ENCODE data around the gene TMEM178A. TPM values are rescaled to one million over a fixed set of nuclear protein-coding genes. Genes with fewer than 3 reads are reported as not detected.

Gene TMEM178A
- total RNA-seq, 1 donor from 2014 or later = 28.7 TPM

DNA sequence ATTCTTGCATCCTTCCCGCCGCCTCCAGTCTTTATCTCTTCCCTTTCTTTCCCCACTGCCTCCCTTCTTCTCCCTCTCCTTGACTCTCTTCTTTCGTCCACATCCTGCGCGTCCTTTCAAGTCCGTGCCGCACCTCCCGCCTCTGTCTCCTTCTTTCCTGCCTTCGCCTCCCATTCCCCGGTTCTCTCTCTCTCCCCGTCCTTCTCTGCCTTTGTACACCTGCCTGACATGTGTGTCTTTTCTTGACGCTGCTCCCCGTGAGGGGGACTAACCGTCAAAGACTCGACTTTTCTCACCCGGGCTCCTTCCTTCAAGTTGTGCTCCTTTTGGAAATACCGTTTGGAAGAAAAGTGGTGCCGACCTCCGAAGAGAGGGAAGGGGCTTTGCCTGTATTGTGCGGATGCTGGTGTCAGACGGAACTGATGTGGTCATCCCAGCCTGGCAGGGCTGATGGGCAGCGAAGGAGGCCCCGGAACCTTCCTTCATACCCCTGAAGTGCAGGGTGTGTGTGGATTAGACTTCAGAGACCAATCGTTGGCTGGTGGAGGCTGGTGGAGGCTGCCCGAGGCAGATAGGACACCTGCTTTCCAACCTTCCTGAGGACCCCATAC, 879 bp downstream of the TMEM178A start:
- H3K9ac ChIP-seq (ENCODE audit: low read length) = peak overlapping the region; percentile 69
- peak overlapping the region; percentile 36 for H3K27ac Mint-ChIP-seq (ENCODE audit: unreplicated experiment)
- peaks cover 17% of the 10 kb centered on the region for H3K27me3 Mint-ChIP-seq (ENCODE audit: low read depth, unreplicated experiment)

DNA sequence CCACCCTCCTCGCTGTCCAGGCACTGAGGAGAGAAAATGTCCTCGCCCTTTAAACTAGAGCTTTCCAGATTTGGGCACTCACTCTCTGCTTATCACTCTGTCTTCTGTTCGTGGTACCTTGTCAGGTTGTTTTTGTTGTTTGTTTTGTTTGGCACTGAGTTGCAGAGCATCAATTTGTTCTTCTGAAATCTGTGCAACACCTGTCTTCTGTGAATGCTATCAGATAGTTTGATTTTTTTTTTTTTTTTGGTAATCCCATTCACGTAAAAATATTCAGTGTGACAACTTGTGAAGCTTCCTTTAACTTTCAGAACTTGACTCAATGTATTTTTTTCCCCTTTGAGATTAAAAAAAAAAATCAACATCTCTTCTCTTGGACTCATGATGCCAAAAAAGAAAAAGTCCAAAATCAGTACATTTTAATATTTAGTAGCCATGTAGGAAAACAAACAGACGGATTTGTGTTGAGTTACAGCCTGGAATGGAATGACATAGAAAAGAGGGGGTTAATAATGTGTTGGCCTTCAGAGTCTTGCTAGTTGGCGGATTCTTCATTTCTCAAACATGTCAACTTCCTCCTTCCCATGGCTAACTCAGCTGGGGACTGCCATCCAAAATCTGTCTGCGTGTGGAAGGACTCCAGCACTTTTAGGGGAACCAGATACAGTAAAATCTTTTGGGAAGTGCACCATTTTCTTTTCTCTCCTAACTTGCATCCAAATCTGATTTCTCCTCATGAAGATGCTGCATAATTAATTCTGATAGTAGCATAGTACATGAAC, 1.6 kb downstream of the TMEM178A start:
- Mint-ChIP-seq H3K27ac (ENCODE audit: unreplicated experiment) (peak overlapping the region; percentile 36), H3K36me3 (ENCODE audit: low read depth, unreplicated experiment) (peaks cover 6% of the 10 kb centered on the region), H3K4me1 (ENCODE audit: low read depth, unreplicated experiment) (peaks cover 39% of the 10 kb centered on the region), H3K27me3 (ENCODE audit: low read depth, unreplicated experiment) (peaks cover 17% of the 10 kb centered on the region), H3K9me3 (ENCODE audit: unreplicated experiment) (no peaks in the 10 kb centered on the region), H3K4me3 (ENCODE audit: unreplicated experiment) (peak overlapping the region; percentile 98)
- no peaks in the 10 kb centered on the region for H4K20me1 ChIP-seq (ENCODE audit: insufficient read depth, low read length)
- DNase-seq (ENCODE audit: low read depth) = no peak
- TF ChIP-seq, protein P1, sequence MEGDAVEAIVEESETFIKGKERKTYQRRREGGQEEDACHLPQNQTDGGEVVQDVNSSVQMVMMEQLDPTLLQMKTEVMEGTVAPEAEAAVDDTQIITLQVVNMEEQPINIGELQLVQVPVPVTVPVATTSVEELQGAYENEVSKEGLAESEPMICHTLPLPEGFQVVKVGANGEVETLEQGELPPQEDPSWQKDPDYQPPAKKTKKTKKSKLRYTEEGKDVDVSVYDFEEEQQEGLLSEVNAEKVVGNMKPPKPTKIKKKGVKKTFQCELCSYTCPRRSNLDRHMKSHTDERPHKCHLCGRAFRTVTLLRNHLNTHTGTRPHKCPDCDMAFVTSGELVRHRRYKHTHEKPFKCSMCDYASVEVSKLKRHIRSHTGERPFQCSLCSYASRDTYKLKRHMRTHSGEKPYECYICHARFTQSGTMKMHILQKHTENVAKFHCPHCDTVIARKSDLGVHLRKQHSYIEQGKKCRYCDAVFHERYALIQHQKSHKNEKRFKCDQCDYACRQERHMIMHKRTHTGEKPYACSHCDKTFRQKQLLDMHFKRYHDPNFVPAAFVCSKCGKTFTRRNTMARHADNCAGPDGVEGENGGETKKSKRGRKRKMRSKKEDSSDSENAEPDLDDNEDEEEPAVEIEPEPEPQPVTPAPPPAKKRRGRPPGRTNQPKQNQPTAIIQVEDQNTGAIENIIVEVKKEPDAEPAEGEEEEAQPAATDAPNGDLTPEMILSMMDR (IDR thresholded peaks at IDR 0.05; ENCODE audit: insufficient read depth, low read depth, low read length) = no peak
- no peak for TF ChIP-seq EZH2 (IDR thresholded peaks at IDR 0.05; ENCODE audit: insufficient read depth, low read length)
- peak overlapping the region; percentile 96 for H3K4me2 ChIP-seq (ENCODE audit: low read length)
- H3K79me2 ChIP-seq (ENCODE audit: insufficient read depth, low read length) = no peaks in the 10 kb centered on the region
- peaks cover 36% of the 10 kb centered on the region for H3K27me3 ChIP-seq (ENCODE audit: insufficient read depth, low read length)
- peak overlapping the region; percentile 80 for H2AFZ ChIP-seq (ENCODE audit: low read depth, low read length)
- no peaks in the 10 kb centered on the region for H3K9me3 ChIP-seq (ENCODE audit: insufficient read depth, low read depth, low read length)
- H3K4me3 ChIP-seq (ENCODE audit: insufficient read depth, low read depth, low read length) = peak overlapping the region; percentile 61
- FAIRE-seq = no peak
- no peaks in the 10 kb centered on the region for H3K4me1 ChIP-seq (ENCODE audit: insufficient read depth, low read length)
- H3K36me3 ChIP-seq (ENCODE audit: insufficient read depth, low read length) = no peaks in the 10 kb centered on the region
- H3K27ac ChIP-seq (ENCODE audit: low read depth, low read length) = no peak overlapping the region
- peak overlapping the region; percentile 69 for H3K9ac ChIP-seq (ENCODE audit: low read length)

More for the DNA sequence above, 879 bp downstream of the TMEM178A start:
- H3K9me3 Mint-ChIP-seq (ENCODE audit: unreplicated experiment) = no peaks in the 10 kb centered on the region
- Histone ChIP-seq H4K20me1 (ENCODE audit: insufficient read depth, low read length) (no peaks in the 10 kb centered on the region), H3K27ac (ENCODE audit: low read depth, low read length) (no peak overlapping the region), H3K79me2 (ENCODE audit: insufficient read depth, low read length) (no peaks in the 10 kb centered on the region), H3K27me3 (ENCODE audit: insufficient read depth, low read length) (peaks cover 36% of the 10 kb centered on the region), H3K4me1 (ENCODE audit: insufficient read depth, low read length) (no peaks in the 10 kb centered on the region), H2AFZ (ENCODE audit: low read depth, low read length) (peak overlapping the region; percentile 80), H3K9me3 (ENCODE audit: insufficient read depth, low read depth, low read length) (no peaks in the 10 kb centered on the region), H3K36me3 (ENCODE audit: insufficient read depth, low read length) (no peaks in the 10 kb centered on the region), H3K4me2 (ENCODE audit: low read length) (peak overlapping the region; percentile 96), H3K4me3 (ENCODE audit: insufficient read depth, low read depth, low read length) (peak overlapping the region; percentile 61)
- no peak for FAIRE-seq
- no peak for DNase-seq (ENCODE audit: low read depth)
- peak overlapping the region; percentile 98 for H3K4me3 Mint-ChIP-seq (ENCODE audit: unreplicated experiment)
- TF ChIP-seq EZH2 (IDR thresholded peaks at IDR 0.05; ENCODE audit: insufficient read depth, low read length) = peak; percentile 96
- TF ChIP-seq, protein P1 (IDR thresholded peaks at IDR 0.05; ENCODE audit: insufficient read depth, low read depth, low read length) = no peak
- peaks cover 6% of the 10 kb centered on the region for H3K36me3 Mint-ChIP-seq (ENCODE audit: low read depth, unreplicated experiment)
- H3K4me1 Mint-ChIP-seq (ENCODE audit: low read depth, unreplicated experiment) = peaks cover 44% of the 10 kb centered on the region
